ENCODE data around the gene TSPEAR. TPM values are rescaled to one million over a fixed set of nuclear protein-coding genes. Genes with fewer than 3 reads are reported as not detected.

Gene TSPEAR
- total RNA-seq, 3 donors from 2014 or later (not counting 1 experiment from before 2014, with no cell fraction given), result not detected

DNA sequence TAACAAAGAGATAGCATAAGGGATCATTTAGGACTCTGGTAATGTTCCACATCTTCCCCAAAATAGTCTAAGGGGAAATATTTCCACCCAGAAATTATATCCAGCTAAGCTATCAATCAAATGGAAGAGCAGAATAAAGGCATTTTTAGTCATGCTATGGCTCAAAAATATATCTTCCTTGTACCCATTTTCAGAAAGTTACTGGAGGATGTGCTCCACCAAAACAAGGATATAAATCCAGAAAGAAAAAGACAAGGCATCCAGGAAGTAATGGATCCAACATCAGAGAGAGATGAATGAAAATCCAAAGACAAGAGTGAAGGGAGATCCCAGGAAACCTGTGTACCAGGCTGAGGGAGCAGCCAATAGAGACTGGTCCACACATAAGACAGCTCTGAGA is 102.2 kb downstream of the TSPEAR start:
- intact Hi-C loops (cut with micrococcal nuclease), result no loop called here
- H3K27ac Mint-ChIP-seq, result no peak overlapping the region
- H3K36me3 ChIP-seq (ENCODE audit: control insufficient read depth, insufficient read depth, low read length), result no peaks in the 10 kb centered on the region

GRCh38 chr21:44606495-44606894 is 104.9 kb downstream of the TSPEAR start:
- Mint-ChIP-seq H3K27ac (no peak overlapping the region), H3K9me3 (peaks cover 2 to 14% of the 10 kb centered on the region in 2 donors), H3K36me3 (peaks cover 15% of the 10 kb centered on the region), H3K4me1 (no peaks in the 10 kb centered on the region), H3K4me3 (no peak overlapping the region), H3K27me3 (ENCODE audit: low read depth in 2 of 2) (peaks cover 25 to 58% of the 10 kb centered on the region in 2 donors)
- TF ChIP-seq, protein P1, sequence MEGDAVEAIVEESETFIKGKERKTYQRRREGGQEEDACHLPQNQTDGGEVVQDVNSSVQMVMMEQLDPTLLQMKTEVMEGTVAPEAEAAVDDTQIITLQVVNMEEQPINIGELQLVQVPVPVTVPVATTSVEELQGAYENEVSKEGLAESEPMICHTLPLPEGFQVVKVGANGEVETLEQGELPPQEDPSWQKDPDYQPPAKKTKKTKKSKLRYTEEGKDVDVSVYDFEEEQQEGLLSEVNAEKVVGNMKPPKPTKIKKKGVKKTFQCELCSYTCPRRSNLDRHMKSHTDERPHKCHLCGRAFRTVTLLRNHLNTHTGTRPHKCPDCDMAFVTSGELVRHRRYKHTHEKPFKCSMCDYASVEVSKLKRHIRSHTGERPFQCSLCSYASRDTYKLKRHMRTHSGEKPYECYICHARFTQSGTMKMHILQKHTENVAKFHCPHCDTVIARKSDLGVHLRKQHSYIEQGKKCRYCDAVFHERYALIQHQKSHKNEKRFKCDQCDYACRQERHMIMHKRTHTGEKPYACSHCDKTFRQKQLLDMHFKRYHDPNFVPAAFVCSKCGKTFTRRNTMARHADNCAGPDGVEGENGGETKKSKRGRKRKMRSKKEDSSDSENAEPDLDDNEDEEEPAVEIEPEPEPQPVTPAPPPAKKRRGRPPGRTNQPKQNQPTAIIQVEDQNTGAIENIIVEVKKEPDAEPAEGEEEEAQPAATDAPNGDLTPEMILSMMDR (IDR thresholded peaks at IDR 0.05), result no peak
- intact Hi-C loops (cut with micrococcal nuclease), result no loop called here
- DNase-seq, result no peak
- no peak for ATAC-seq
- 70% methylated on average over 3 of the region's 4 CpGs for WGBS (ENCODE audit: insufficient coverage)
- Histone ChIP-seq H3K27me3 (ENCODE audit: control insufficient read depth, insufficient read depth, low read length) (no peaks in the 10 kb centered on the region), H3K36me3 (ENCODE audit: control insufficient read depth, insufficient read depth, low read length) (no peaks in the 10 kb centered on the region), H3K4me3 (ENCODE audit: low read length) (no peak overlapping the region), H3K27ac (ENCODE audit: low read length) (no peak overlapping the region), H3K9me3 (ENCODE audit: control insufficient read depth, insufficient read depth, low read length) (peaks cover 21% of the 10 kb centered on the region), H3K4me1 (ENCODE audit: control insufficient read depth, insufficient read depth, low read length) (no peaks in the 10 kb centered on the region)

More for the DNA sequence above, 102.2 kb downstream of the TSPEAR start:
- no peak for DNase-seq
- no peak for ATAC-seq
- Histone ChIP-seq H3K27me3 (ENCODE audit: control insufficient read depth, insufficient read depth, low read length) (no peaks in the 10 kb centered on the region), H3K4me3 (ENCODE audit: low read length) (no peak overlapping the region), H3K4me1 (ENCODE audit: control insufficient read depth, insufficient read depth, low read length) (peaks cover 9% of the 10 kb centered on the region), H3K9me3 (ENCODE audit: control insufficient read depth, insufficient read depth, low read length) (peaks cover 27% of the 10 kb centered on the region), H3K27ac (ENCODE audit: low read length) (no peak overlapping the region)
- Mint-ChIP-seq H3K4me3 (no peak overlapping the region), H3K36me3 (peaks cover 15% of the 10 kb centered on the region), H3K9me3 (peaks cover 2 to 14% of the 10 kb centered on the region in 2 donors), H3K27me3 (ENCODE audit: low read depth in 2 of 2) (peaks cover 26 to 49% of the 10 kb centered on the region in 2 donors), H3K4me1 (peaks cover 0 to 12% of the 10 kb centered on the region in 2 donors)
- TF ChIP-seq, protein P1 (IDR thresholded peaks at IDR 0.05), result no peak

DNA sequence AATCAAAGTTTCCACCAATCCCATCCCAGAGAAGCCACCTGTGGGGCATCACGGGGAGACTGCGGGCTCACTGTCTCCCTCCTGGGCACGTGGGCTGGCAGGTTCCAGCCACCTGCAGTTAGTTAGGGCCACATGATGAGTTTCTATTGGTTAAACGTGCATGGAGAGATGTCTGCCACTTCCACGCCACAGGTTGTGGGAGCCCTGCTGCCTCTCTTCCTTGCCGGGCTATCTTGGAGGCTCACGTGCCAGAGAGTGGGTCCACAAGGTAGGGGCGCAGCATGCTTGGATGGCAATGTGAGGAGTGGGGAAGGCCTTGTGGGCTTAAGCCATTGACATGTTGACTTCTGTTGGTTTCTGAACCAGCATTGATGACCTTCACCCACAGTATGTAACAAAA is 107.5 kb downstream of the TSPEAR start:
- Histone ChIP-seq H3K4me1 (ENCODE audit: control insufficient read depth, insufficient read depth, low read length) (no peaks in the 10 kb centered on the region), H3K9me3 (ENCODE audit: control insufficient read depth, insufficient read depth, low read length) (no peaks in the 10 kb centered on the region), H3K36me3 (ENCODE audit: control insufficient read depth, insufficient read depth, low read length) (no peaks in the 10 kb centered on the region), H3K4me3 (ENCODE audit: low read length) (no peak overlapping the region), H3K27me3 (ENCODE audit: control insufficient read depth, insufficient read depth, low read length) (no peaks in the 10 kb centered on the region), H3K27ac (ENCODE audit: low read length) (no peak overlapping the region)
- no peak overlapping the region for H3K27ac Mint-ChIP-seq
- intact Hi-C loops (cut with micrococcal nuclease), result no loop called here
- H3K36me3 Mint-ChIP-seq, result peaks cover 4% of the 10 kb centered on the region
- H3K4me1 Mint-ChIP-seq, result no peaks in the 10 kb centered on the region
- peaks cover 21 to 49% of the 10 kb centered on the region in 2 donors for H3K27me3 Mint-ChIP-seq (ENCODE audit: low read depth in 2 of 2)
- WGBS (ENCODE audit: insufficient coverage), result 86% methylated on average over 8 of the region's 8 CpGs
- H3K9me3 Mint-ChIP-seq, result peaks cover 1% of the 10 kb centered on the region in 2 donors
- H3K4me3 Mint-ChIP-seq, result no peak overlapping the region
- DNase-seq (no peak), ATAC-seq (no peak)
- TF ChIP-seq, protein P1 (IDR thresholded peaks at IDR 0.05), result no peak
